ENCODE measurements around the gene PTGR2. TPM values are rescaled to one million over a fixed set of nuclear protein-coding genes. Genes with fewer than 3 reads are reported as not detected.

Gene PTGR2
- total and polyA plus RNA-seq, 2 of the 8 experiments (the other 6 are each of a cell fraction or from before 2014, with no cell fraction given): 6.0 to 17.5 TPM

- H3K36me3 ChIP-seq (ENCODE audit: control insufficient read depth in 2 of 4, insufficient read depth in 4 of 4, low read length in 3 of 4): no peaks in the 10 kb centered on the region
- 76 to 100% methylated on average over 1 to 2 of the region's 2 CpGs for WGBS, 2 experiments (ENCODE audit: extremely low coverage in 1 of 2, insufficient coverage in 1 of 2, insufficient read length in 1 of 2, insufficient replicate concordance in 2 of 2, low coverage in 1 of 2, low lambda C conversion rate in 2 of 2, missing lambda C conversion rate in 1 of 2)
- H3K27ac ChIP-seq (ENCODE audit: low read depth, low read length): no peak overlapping the region
These were observed 40.5 kb upstream of the PTGR2 start for GRCh38 chr14:73811164-73811503.

More at GRCh38 chr14:73811164-73811503, 40.5 kb upstream of the PTGR2 start:
- no peaks in the 10 kb centered on the region for H3K27me3 ChIP-seq (replicated peaks in 1 of 4; ENCODE audit: control insufficient read depth in 3 of 4, extremely low read depth in 1 of 4, insufficient read depth in 3 of 4, low read length in 3 of 4)
- H3K9ac ChIP-seq (replicated peaks in 1 of 4; ENCODE audit: extremely low read depth in 1 of 4, low read depth in 3 of 4, low read length in 3 of 4): no peak overlapping the region
- H3K56ac ChIP-seq (replicated peaks; ENCODE audit: insufficient read length, low read depth, low read length): no peak overlapping the region
- ChIA-PET CTCF (ENCODE audit: partially characterized antibody) (interaction anchor here (0.6 to 1.5 kb wide), 4 partner anchors 9 to 83 kb away, joined by 3 to 4 read pairs (median 4); no protein-coding TSS in a partner anchor), POLR2A (ENCODE audit: partially characterized antibody) (no interaction called here)
- H3K79me1 ChIP-seq (ENCODE audit: low read depth, low read length): no peaks in the 10 kb centered on the region
- no peaks in the 10 kb centered on the region for H3K4me1 ChIP-seq (replicated peaks in 1 of 4; ENCODE audit: control insufficient read depth in 3 of 4, insufficient read depth in 4 of 4, low read length in 3 of 4)
- H2BK120ac ChIP-seq (replicated peaks; ENCODE audit: low read depth, low read length): no peak overlapping the region
- H3K23me2 ChIP-seq (ENCODE audit: low read depth, low read length): no peaks in the 10 kb centered on the region
- H3K4me3 ChIP-seq (ENCODE audit: extremely low read depth in 1 of 4, insufficient read depth in 2 of 4, low read depth in 3 of 4, low read length in 4 of 4): no peak overlapping the region
- H3K79me2 ChIP-seq (ENCODE audit: control insufficient read depth in 1 of 2, insufficient read depth in 2 of 2, low read length in 2 of 2): no peaks in the 10 kb centered on the region
- H3K14ac ChIP-seq (ENCODE audit: insufficient read length): no peak overlapping the region
- TF ChIP-seq EGR1 (IDR thresholded peaks at IDR 0.05; ENCODE audit: borderline replicate concordance, low read depth, low read length) (no peak), SUZ12 (IDR thresholded peaks at IDR 0.05; ENCODE audit: low read length) (no peak)
- H4K20me1 ChIP-seq (replicated peaks in 1 of 2; ENCODE audit: control insufficient read depth in 1 of 2, insufficient read depth in 2 of 2, low read length in 2 of 2): no peaks in the 10 kb centered on the region
- H3K23ac ChIP-seq (ENCODE audit: insufficient read length): no peak overlapping the region
- no peak for DNase-seq (ENCODE audit: low read depth in 1 of 2, low spot score in 2 of 2)
- no peak overlapping the region for H4K8ac ChIP-seq (ENCODE audit: extremely low read depth, insufficient read depth, low read length)
- H3K9me3 ChIP-seq (ENCODE audit: insufficient read depth in 2 of 2, low read depth in 1 of 2, low read length in 1 of 2): no peaks in the 10 kb centered on the region
- no peak overlapping the region for H2BK20ac ChIP-seq (ENCODE audit: low read length)
- no peak overlapping the region for H3K4ac ChIP-seq (replicated peaks; ENCODE audit: insufficient read length, low read depth, low read length)
- H3K18ac ChIP-seq (ENCODE audit: extremely low read depth, low read length): no peak overlapping the region
- no peak overlapping the region for H2AFZ ChIP-seq (ENCODE audit: low read length)
- H2BK12ac ChIP-seq (ENCODE audit: low read depth, low read length): no peak overlapping the region
- H4K5ac ChIP-seq (ENCODE audit: insufficient read length, low read depth, low read length): no peak overlapping the region
- H4K91ac ChIP-seq (replicated peaks; ENCODE audit: insufficient read length, low read length): no peak overlapping the region
- H2AK5ac ChIP-seq (ENCODE audit: low read depth, low read length): no peak overlapping the region
- H2BK5ac ChIP-seq (ENCODE audit: low read depth, low read length): no peak overlapping the region
- no peak for FAIRE-seq
- H2BK15ac ChIP-seq (ENCODE audit: low read length): no peak overlapping the region
- no peak overlapping the region for H3K4me2 ChIP-seq (ENCODE audit: insufficient read depth in 1 of 2, low read depth in 2 of 2, low read length in 2 of 2)
